GM21360 (cell line): Measurements from ENCODE around the gene CNGA4.
"Not testable (repeated sequence)": the region's sequence is repeated elsewhere in the genome, so short reads cannot be mapped to it uniquely, and the experiment has no call there.

Source experiments
- ATAC-seq: cut with Tn5 transposase; IDR thresholded peaks from one replicate; pipeline ENCODE4 v1.9.1; 2021; ENCODE audit warnings: mild to moderate bottlenecking, moderate library complexity; ENCODE audit not compliant: unreplicated experiment

The CNGA4 gene

GRCh38 chr11:6224421-6224820 is 14.5 kb upstream of the CNGA4 start:
- ATAC-seq = no peak

DNA sequence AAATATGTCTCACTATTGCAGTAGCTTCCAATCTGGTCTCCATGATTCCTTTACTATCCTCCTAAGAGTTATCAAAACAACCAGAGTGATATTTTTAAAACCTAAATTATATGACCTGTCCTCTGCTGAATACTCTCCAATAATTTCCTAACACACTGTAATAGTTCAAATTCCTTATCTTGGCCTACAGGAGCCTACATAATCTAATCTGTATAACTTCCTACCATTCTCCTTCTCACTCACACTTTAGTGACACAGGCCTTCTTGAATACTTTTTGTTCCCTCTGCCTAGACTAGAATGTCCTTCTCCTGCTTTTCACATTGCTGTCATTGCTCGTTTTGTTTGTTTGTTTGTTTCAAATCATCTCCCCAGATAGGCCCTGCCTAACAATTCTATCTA is 13.9 kb upstream of the CNGA4 start:
- no peak for ATAC-seq

- no peak for ATAC-seq
Observed at GRCh38 chr11:6225896-6226295, 13.0 kb upstream of the CNGA4 start.

DNA sequence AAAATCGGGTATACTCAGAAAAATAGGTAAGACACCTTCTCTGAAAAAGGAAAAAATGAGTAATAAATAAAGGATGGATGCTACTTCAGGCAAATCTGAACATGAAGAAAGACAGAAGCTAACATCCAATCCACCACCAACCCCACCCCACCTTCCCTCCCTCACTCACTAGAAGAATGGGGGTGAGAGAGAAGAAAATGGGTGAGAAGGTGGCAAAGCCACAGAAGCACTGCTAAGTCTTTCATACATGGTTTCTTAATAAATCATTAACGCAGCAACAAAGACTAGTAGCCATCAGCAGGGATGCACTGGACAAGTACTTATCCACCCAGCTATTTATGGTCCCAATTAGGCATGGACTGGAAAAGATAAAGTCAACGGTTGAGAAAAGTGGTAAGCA is 10.4 kb upstream of the CNGA4 start:
- no peak for ATAC-seq

GRCh38 chr11:6229911-6230310 is 9.0 kb upstream of the CNGA4 start:
- ATAC-seq = no peak

DNA sequence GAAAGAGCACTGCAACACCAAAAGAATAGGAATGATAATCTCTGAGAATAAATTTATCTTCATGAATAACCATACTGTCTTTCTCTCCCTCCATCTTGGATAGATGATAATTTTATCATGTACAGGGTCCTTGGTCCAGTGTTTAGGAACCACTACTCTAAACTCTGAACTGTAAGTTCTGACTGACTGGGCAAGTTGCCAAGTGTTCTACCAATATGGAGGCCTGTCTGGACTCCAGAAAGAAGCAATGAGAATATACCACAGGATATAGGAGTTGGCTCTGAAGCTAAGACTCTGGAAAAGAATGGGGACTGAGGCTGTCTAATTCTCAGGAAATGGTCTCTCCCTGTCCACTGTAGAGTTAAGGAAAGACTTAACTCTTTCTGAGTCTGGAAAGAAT is 6.0 kb upstream of the CNGA4 start:
- no peak for ATAC-seq

- ATAC-seq = no peak
Observed at GRCh38 chr11:6233984-6234386, 4.9 kb upstream of the CNGA4 start.

GRCh38 chr11:6234387-6235107 is 4.3 kb upstream of the CNGA4 start, which contains the start of gene FHIP1B:
Gene FHIP1B, minus strand, starts transcription at chr11:6234636. Its CDS starts 10,120 bp downstream, at chr11:6224516.
- ATAC-seq = peak; percentile 94

- no peak for ATAC-seq
Observed at GRCh38 chr11:6237266-6237665, 1.6 kb upstream of the CNGA4 start.

DNA sequence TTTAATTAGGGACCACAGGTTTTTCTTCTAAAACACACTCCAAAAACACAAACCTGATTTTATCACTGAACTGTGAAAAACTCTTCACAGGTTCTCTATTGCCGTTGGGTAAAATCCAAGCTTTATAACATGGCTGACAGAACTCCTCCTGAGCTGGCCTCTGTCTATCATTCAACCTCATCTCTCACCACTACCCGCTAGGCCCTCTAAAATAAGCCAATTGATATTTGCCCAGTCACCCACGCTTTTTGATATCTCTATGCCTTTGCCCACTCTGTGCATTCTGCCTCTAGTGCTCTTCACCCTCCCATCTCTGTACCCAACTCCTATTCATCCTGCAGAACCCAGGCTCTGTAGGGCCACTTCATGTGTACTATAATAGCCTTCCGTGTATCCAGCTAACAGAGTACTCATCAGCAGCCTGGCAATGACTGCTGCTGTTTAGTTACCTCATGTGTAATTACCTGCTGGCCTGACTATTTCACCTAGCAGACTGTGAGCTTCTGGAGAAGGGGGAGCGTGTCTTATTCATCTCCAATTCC is 1.1 kb upstream of the CNGA4 start:
- ATAC-seq = no peak

DNA sequence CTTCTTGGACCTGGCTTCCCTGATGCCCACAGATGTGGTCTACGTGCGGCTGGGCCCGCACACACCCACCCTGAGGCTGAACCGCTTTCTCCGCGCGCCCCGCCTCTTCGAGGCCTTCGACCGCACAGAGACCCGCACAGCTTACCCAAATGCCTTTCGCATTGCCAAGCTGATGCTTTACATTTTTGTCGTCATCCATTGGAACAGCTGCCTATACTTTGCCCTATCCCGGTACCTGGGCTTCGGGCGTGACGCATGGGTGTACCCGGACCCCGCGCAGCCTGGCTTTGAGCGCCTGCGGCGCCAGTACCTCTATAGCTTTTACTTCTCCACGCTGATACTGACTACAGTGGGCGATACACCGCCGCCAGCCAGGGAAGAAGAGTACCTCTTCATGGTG is 1.2 kb downstream of the CNGA4 start:
- no peak for ATAC-seq

GRCh38 chr11:6240781-6241180 is 1.9 kb downstream of the CNGA4 start:
- no peak for ATAC-seq

GRCh38 chr11:6241316-6241715 is 2.4 kb downstream of the CNGA4 start:
- ATAC-seq = no peak

DNA sequence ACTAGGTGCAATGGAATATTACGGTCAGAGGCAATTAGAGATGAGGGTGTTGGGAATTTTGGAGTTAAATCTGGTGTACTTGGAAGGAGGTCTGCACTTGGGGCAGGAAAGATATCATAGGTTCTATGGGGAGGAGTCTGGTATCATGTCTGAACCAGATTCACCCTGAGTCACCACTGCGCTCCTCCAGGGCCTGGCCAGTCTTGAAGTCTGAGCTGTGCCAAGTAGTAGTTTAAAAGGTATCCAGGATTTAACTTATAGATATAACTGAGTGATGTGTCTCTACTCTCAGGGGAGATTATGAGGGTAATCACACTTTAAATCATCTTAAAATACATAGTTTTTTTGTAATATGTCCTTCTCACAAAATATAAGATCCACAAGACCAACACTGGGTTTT is 6.6 kb downstream of the CNGA4 start:
- no peak for ATAC-seq

- ATAC-seq = no peak
Observed at GRCh38 chr11:6248248-6248647, 9.4 kb downstream of the CNGA4 start.

- ATAC-seq = not testable (repeated sequence)
Observed at GRCh38 chr11:6248897-6249296, 10.0 kb downstream of the CNGA4 start.

- ATAC-seq = no peak
Observed at GRCh38 chr11:6249770-6250555, 11.1 kb downstream of the CNGA4 start.

DNA sequence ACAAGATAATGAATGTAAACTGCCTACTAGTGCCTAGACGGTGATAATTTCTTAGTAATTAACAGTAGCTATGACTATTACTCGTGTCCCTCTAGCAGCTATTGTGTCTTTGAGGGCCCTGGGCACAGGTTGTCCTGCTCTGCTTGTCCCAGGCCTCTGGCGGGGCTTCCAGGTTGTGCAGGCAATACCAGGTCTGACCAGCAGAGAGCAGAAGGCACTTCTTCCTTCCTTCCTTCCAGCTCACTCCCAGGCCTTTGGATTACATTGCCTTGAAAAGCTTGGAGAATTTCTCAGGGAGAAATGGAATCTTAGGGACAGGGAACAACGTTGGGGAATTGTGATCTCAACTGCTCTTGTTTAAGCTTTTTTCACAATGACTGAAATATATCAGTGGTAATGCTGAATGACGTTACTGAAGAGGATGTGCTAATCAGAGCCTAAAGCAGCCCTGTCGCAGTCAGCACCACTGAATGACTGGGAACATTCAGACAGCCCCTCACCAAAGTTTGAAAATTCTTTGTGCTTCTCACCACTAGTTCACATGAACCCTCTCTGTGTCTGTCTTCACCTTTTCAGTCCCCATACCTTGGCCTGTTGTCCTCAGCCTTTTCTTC is 12.3 kb downstream of the CNGA4 start:
- peak; percentile 66 for ATAC-seq

DNA sequence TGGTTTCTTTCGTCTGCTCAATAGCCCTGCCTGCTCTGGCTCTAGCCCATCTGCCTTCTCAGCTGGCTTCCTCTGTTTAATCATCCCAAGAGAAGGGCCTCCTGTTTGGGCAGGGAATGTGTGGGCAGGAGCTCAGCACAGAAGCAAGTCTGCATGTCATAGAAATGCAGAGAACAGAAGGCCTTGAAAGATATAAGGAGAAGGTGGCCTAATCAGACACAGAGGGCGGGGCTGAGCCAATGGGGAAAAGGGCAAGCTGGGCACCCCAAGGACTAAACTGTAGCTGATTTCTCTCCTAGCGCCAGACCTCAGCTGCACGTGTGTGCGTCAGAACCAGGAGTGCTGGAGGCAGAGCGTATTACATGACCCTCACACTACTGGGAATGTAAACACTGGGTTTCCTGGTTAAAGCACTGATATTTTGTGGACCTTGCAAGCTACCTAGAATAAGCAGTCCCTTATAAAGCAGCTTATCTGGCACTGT is 13.1 kb downstream of the CNGA4 start:
- no peak for ATAC-seq

DNA sequence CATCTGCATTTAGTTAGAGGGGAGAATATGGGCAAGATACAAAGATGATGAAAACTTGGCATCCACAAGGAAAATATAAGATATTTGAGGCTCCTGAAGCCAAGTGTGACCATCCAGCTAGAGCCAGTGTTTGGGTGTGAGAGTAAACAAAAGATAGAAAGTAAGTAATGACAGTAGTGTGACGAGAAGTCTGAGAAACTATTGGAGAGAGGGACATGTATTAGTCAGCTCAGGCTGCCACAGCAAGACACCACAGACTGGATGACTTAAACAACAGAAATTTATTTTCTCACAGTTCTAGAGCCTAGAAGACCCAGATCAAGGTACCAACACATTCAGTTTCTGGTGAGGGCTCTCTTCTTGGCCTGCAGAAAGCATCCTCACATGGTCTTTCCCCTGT is 14.3 kb downstream of the CNGA4 start:
- peak; percentile 77 for ATAC-seq

GRCh38 chr11:6258141-6258540 is 19.3 kb downstream of the CNGA4 start:
- ATAC-seq = no peak
